ENCODE measurements around the gene SRM. TPM values are rescaled to one million over a fixed set of nuclear protein-coding genes. Genes with fewer than 3 reads are reported as not detected.

SRM gene
- total and polyA plus RNA-seq, 2 of the 13 experiments (the other 11 are each of a cell fraction or from before 2014, with no cell fraction given) = 27.9 to 31.8 TPM

GRCh38 chr1:11099310-11100148 is 39.7 kb upstream of the SRM start, which contains the start of gene EXOSC10 (continued):
- no peak for TF ChIP-seq ZSCAN21 (CRISPR knock-in tag; IDR thresholded peaks at IDR 0.05; ENCODE audit: borderline replicate concordance)
- no peak for TF ChIP-seq ZNF740 (CRISPR knock-in tag; IDR thresholded peaks at IDR 0.05)
- TF ChIP-seq SCMH1 (CRISPR knock-in tag; IDR thresholded peaks at IDR 0.05; ENCODE audit: borderline replicate concordance) = no peak
- TF ChIP-seq AHR (CRISPR knock-in tag; IDR thresholded peaks at IDR 0.05) = no peak
- TF ChIP-seq PAWR (CRISPR knock-in tag; IDR thresholded peaks at IDR 0.05; ENCODE audit: borderline replicate concordance) = no peak
- no peak for TF ChIP-seq CC2D1A (CRISPR knock-in tag; IDR thresholded peaks at IDR 0.05)
- no peak for TF ChIP-seq ATF7 (IDR thresholded peaks at IDR 0.05)
- no peak for TF ChIP-seq ATF7 (CRISPR knock-in tag; IDR thresholded peaks at IDR 0.05)
- no peak; the same call in 1 of the 2 replicates for TF ChIP-seq MAF1 (CRISPR knock-in tag; IDR thresholded peaks at IDR 0.05; ENCODE audit: borderline replicate concordance)
- TF ChIP-seq ZNF691 (CRISPR knock-in tag; IDR thresholded peaks at IDR 0.05; ENCODE audit: borderline replicate concordance, low read depth) = no peak
- no peak for TF ChIP-seq KLF13 (CRISPR knock-in tag; IDR thresholded peaks at IDR 0.05)
- no peak for TF ChIP-seq ADNP (CRISPR knock-in tag; IDR thresholded peaks at IDR 0.05)
- no peak for TF ChIP-seq SOX5 (CRISPR knock-in tag; IDR thresholded peaks at IDR 0.05; ENCODE audit: borderline replicate concordance)
- TF ChIP-seq PHF5A (CRISPR knock-in tag; IDR thresholded peaks at IDR 0.05; ENCODE audit: low read depth, unreplicated experiment) = no peak
- TF ChIP-seq ZGPAT (CRISPR knock-in tag; IDR thresholded peaks at IDR 0.05) = peak; percentile 79; the same call in 1 of the 2 replicates
- peak; percentile 63; the same call in 1 of the 2 replicates for TF ChIP-seq ZNF160 (CRISPR knock-in tag; IDR thresholded peaks at IDR 0.05)
- peak; percentile 27 for TF ChIP-seq IKZF4 (CRISPR knock-in tag; IDR thresholded peaks at IDR 0.05; ENCODE audit: borderline replicate concordance, low read depth, not compliant biosample characterization)
- no peak for TF ChIP-seq RFX1 (IDR thresholded peaks at IDR 0.05)
- TF ChIP-seq ZNF251 (CRISPR knock-in tag; IDR thresholded peaks at IDR 0.05) = no peak
- no peak for TF ChIP-seq ZBTB20 (CRISPR knock-in tag; IDR thresholded peaks at IDR 0.05; ENCODE audit: borderline replicate concordance, low read depth)
- no peak for TF ChIP-seq BATF2 (CRISPR knock-in tag; IDR thresholded peaks at IDR 0.05)
- TF ChIP-seq MEF2D (CRISPR knock-in tag; IDR thresholded peaks at IDR 0.05) = no peak
- peak; percentile 65 for TF ChIP-seq HNRNPK (IDR thresholded peaks at IDR 0.05; ENCODE audit: low read depth, low read length, poor library complexity, severe bottlenecking)
- TF ChIP-seq ZIK1 (CRISPR knock-in tag; IDR thresholded peaks at IDR 0.05; ENCODE audit: borderline replicate concordance, low read depth) = 0 out of 2 replicates have a peak, but pooled peaks have one; percentile 28
- no peak for TF ChIP-seq TIGD3 (CRISPR knock-in tag; IDR thresholded peaks at IDR 0.05; ENCODE audit: borderline replicate concordance)
